CD4-positive, CD25-positive, alpha-beta regulatory T cell (primary cell): ENCODE results near the gene VSIG1. TPM values are rescaled to one million over a fixed set of nuclear protein-coding genes. Genes with fewer than 3 reads are reported as not detected.
A peak's percentile ranks its signal among the peaks of the same experiment; 100 is the strongest.

ENCODE experiments used
- ATAC-seq, 2 donors: fragments of 150-1000 bp; cut with Tn5 transposase; one replicate each; pipeline ENCODE4 v1.10.0; 2021; ENCODE audit warnings: low read depth in 2 of 2, moderate number of reproducible peaks in 2 of 2, moderate library complexity in 1 of 2
- DNase-seq, 3 donors: peaks; one replicate each; pipeline versions ENCODE4 v3.0.0 to v3.0.0-alpha.2; 2012 to 2022; ENCODE audit warnings: mixed read lengths in 1 of 3
- H3K27ac ChIP-seq: one replicate; pipeline ENCODE4 v1.7.0; 2013; ENCODE audit warnings: mild to moderate bottlenecking, low read length; ENCODE audit not compliant: insufficient read depth, poor library complexity, severe bottlenecking
- H3K27me3 ChIP-seq: one replicate; pipeline ENCODE4 v1.7.0; 2013; ENCODE audit warnings: low read length; ENCODE audit not compliant: control insufficient read depth, insufficient read depth
- H3K36me3 ChIP-seq: one replicate; pipeline ENCODE4 v1.7.0; 2013; ENCODE audit warnings: mild to moderate bottlenecking, low read length, moderate library complexity; ENCODE audit not compliant: control insufficient read depth, insufficient read depth
- H3K4me1 ChIP-seq: 2 replicates; pipeline ENCODE4 v1.7.0; 2013; ENCODE audit warnings: mild to moderate bottlenecking, low read length; ENCODE audit not compliant: insufficient read depth, control insufficient read depth, poor library complexity, severe bottlenecking
- H3K4me3 ChIP-seq: one replicate; pipeline ENCODE4 v1.7.0; 2013; ENCODE audit warnings: low read depth, mild to moderate bottlenecking, low read length, moderate library complexity
- H3K9me3 ChIP-seq, 2 experiments: 1 replicate in 1 of 2; 2 replicates in 1 of 2; pipeline ENCODE4 v1.7.0; 2013; ENCODE audit warnings: low read length in 2 of 2, mild to moderate bottlenecking in 1 of 2, moderate library complexity in 1 of 2; ENCODE audit not compliant: control insufficient read depth in 2 of 2
- H3K27ac Mint-ChIP-seq, 3 donors: one replicate each; pipeline ENCODE4 v1.8.0; 2020 to 2022; ENCODE audit warnings: mild to moderate bottlenecking in 3 of 3, mixed read lengths in 3 of 3, moderate library complexity in 2 of 3
- H3K27me3 Mint-ChIP-seq: one replicate; pipeline ENCODE4 v1.8.0; 2022; ENCODE audit warnings: mild to moderate bottlenecking, mixed read lengths
- H3K36me3 Mint-ChIP-seq: one replicate; pipeline ENCODE4 v1.8.0; 2020; ENCODE audit warnings: mixed read lengths
- H3K4me1 Mint-ChIP-seq, 4 donors: one replicate each; pipeline ENCODE4 v1.8.0; 2020 to 2022; ENCODE audit warnings: mixed read lengths in 4 of 4, mild to moderate bottlenecking in 1 of 4
- H3K4me3 Mint-ChIP-seq, 4 donors: one replicate each; pipeline ENCODE4 v1.8.0; 2020 to 2022; ENCODE audit warnings: mild to moderate bottlenecking in 4 of 4, mixed read lengths in 4 of 4, moderate library complexity in 3 of 4
- H3K9me3 Mint-ChIP-seq, 7 donors: one replicate each; pipeline ENCODE4 v1.8.0; 2020 to 2022; ENCODE audit warnings: mixed read lengths in 7 of 7, mild to moderate bottlenecking in 3 of 7, moderate library complexity in 2 of 7
- polyA plus RNA-seq, 4 donors: library from polyadenylated mRNA; unstranded; fragments of 300-500 nt; fragmentation: Illumina TruSeq; gene quantifications; one replicate each; pipeline ENCODE4 v1.2.3, GENCODE V29; 2021
- total RNA-seq: library from RNA; stranded (reverse); gene quantifications from one replicate; pipeline ENCODE4 v1.2.3, GENCODE V29; 2022

The VSIG1 gene
- total and polyA plus RNA-seq, 5 donors from 2014 or later, result 14.5 to 31.8 (median 17.6) TPM

GRCh38 chrX:108034725-108035124, 10.1 kb upstream of the VSIG1 start:
- DNase-seq (no peak), ATAC-seq (no peak)
- Histone ChIP-seq H3K27ac (no peak overlapping the region), H3K4me1 (no peaks in the 10 kb centered on the region), H3K9me3 (no peaks in the 10 kb centered on the region), H3K36me3 (no peaks in the 10 kb centered on the region), H3K4me3 (no peak overlapping the region), H3K27me3 (no peaks in the 10 kb centered on the region)
- Mint-ChIP-seq H3K4me3 (no peak overlapping the region), H3K9me3 (no peaks in the 10 kb centered on the region), H3K27ac (peak overlapping the region in 1 of 3 donors; percentile 82), H3K27me3 (no peaks in the 10 kb centered on the region), H3K4me1 (peaks cover 0 to 66% (median 34%) of the 10 kb centered on the region in 4 donors), H3K36me3 (peaks cover 6% of the 10 kb centered on the region)

- no peak overlapping the region for H3K27ac ChIP-seq
- Mint-ChIP-seq H3K4me1 (peaks cover 0 to 55% (median 29%) of the 10 kb centered on the region in 4 donors), H3K9me3 (no peaks in the 10 kb centered on the region), H3K36me3 (peaks cover 6% of the 10 kb centered on the region), H3K27ac (peak overlapping the region in 1 of 3 donors; percentile 38), H3K4me3 (no peak overlapping the region), H3K27me3 (no peaks in the 10 kb centered on the region)
- DNase-seq, result no peak
- no peaks in the 10 kb centered on the region for H3K9me3 ChIP-seq
- H3K4me1 ChIP-seq, result no peaks in the 10 kb centered on the region
- ATAC-seq, result no peak
- no peaks in the 10 kb centered on the region for H3K27me3 ChIP-seq
- H3K4me3 ChIP-seq, result no peak overlapping the region
- no peaks in the 10 kb centered on the region for H3K36me3 ChIP-seq
These were observed 8.4 kb upstream of the VSIG1 start for GRCh38 chrX:108036298-108036973.

- peaks cover 2% of the 10 kb centered on the region for H3K36me3 Mint-ChIP-seq
- H3K27me3 ChIP-seq, result no peaks in the 10 kb centered on the region
- peak overlapping the region in 1 of 3 donors; percentile 69 for H3K27ac Mint-ChIP-seq
- H3K27ac ChIP-seq, result no peak overlapping the region
- ATAC-seq (no peak), DNase-seq (no peak)
- H3K27me3 Mint-ChIP-seq, result no peaks in the 10 kb centered on the region
- no peak overlapping the region for H3K4me3 ChIP-seq
- no peaks in the 10 kb centered on the region for H3K36me3 ChIP-seq
- peaks cover 2 to 24% (median 9%) of the 10 kb centered on the region in 4 donors for H3K4me1 Mint-ChIP-seq
- no peaks in the 10 kb centered on the region for H3K9me3 Mint-ChIP-seq
- no peak overlapping the region for H3K4me3 Mint-ChIP-seq
- no peaks in the 10 kb centered on the region for H3K9me3 ChIP-seq
- H3K4me1 ChIP-seq, result no peaks in the 10 kb centered on the region
These were observed 4.8 kb downstream of the VSIG1 start for GRCh38 chrX:108049649-108050048.

- Mint-ChIP-seq H3K4me1 (peaks cover 0 to 20% (median 7%) of the 10 kb centered on the region in 4 donors), H3K4me3 (no peak overlapping the region), H3K27me3 (no peaks in the 10 kb centered on the region), H3K9me3 (no peaks in the 10 kb centered on the region), H3K27ac (peak overlapping the region in 1 of 3 donors; percentile 84), H3K36me3 (no peaks in the 10 kb centered on the region)
- Histone ChIP-seq H3K27me3 (no peaks in the 10 kb centered on the region), H3K4me3 (no peak overlapping the region), H3K36me3 (peaks cover 5% of the 10 kb centered on the region), H3K4me1 (no peaks in the 10 kb centered on the region), H3K9me3 (no peaks in the 10 kb centered on the region), H3K27ac (no peak overlapping the region)
- ATAC-seq (no peak), DNase-seq (no peak)
These were observed 8.4 kb downstream of the VSIG1 start for GRCh38 chrX:108053218-108053617.

- Mint-ChIP-seq H3K4me3 (no peak overlapping the region), H3K9me3 (no peaks in the 10 kb centered on the region), H3K27me3 (no peaks in the 10 kb centered on the region), H3K36me3 (no peaks in the 10 kb centered on the region), H3K4me1 (peaks cover 0 to 16% (median 7%) of the 10 kb centered on the region in 4 donors), H3K27ac (no peak overlapping the region)
- peaks cover 25% of the 10 kb centered on the region for H3K36me3 ChIP-seq
- H3K4me3 ChIP-seq, result no peak overlapping the region
- ATAC-seq, result no peak
- no peaks in the 10 kb centered on the region for H3K4me1 ChIP-seq
- H3K9me3 ChIP-seq, result no peaks in the 10 kb centered on the region
- H3K27ac ChIP-seq, result no peak overlapping the region
- no peaks in the 10 kb centered on the region for H3K27me3 ChIP-seq
- DNase-seq, result no peak
These were observed 10.7 kb downstream of the VSIG1 start for GRCh38 chrX:108055546-108055945.

- H3K4me3 Mint-ChIP-seq, result no peak overlapping the region
- H3K27ac Mint-ChIP-seq, result no peak overlapping the region
- Histone ChIP-seq H3K27me3 (no peaks in the 10 kb centered on the region), H3K9me3 (no peaks in the 10 kb centered on the region), H3K36me3 (peaks cover 42% of the 10 kb centered on the region), H3K4me1 (no peaks in the 10 kb centered on the region), H3K27ac (no peak overlapping the region), H3K4me3 (no peak overlapping the region)
- no peaks in the 10 kb centered on the region for H3K27me3 Mint-ChIP-seq
- peaks cover 0 to 6% (median 0%) of the 10 kb centered on the region in 4 donors for H3K4me1 Mint-ChIP-seq
- ATAC-seq (no peak), DNase-seq (no peak)
- peaks cover 5% of the 10 kb centered on the region for H3K36me3 Mint-ChIP-seq
- H3K9me3 Mint-ChIP-seq, result no peaks in the 10 kb centered on the region
These were observed 14.9 kb downstream of the VSIG1 start for GRCh38 chrX:108059801-108060200.

- no peaks in the 10 kb centered on the region for H3K9me3 ChIP-seq
- no peak overlapping the region for H3K4me3 ChIP-seq
- peaks cover 52% of the 10 kb centered on the region for H3K36me3 ChIP-seq
- H3K4me1 ChIP-seq, result no peaks in the 10 kb centered on the region
- H3K27me3 ChIP-seq, result no peaks in the 10 kb centered on the region
- H3K27ac Mint-ChIP-seq, result no peak overlapping the region
- peaks cover 0 to 2% (median 0%) of the 10 kb centered on the region in 4 donors for H3K4me1 Mint-ChIP-seq
- peaks cover 8% of the 10 kb centered on the region for H3K36me3 Mint-ChIP-seq
- no peak overlapping the region for H3K27ac ChIP-seq
- DNase-seq, result no peak
- H3K4me3 Mint-ChIP-seq, result no peak overlapping the region
- no peaks in the 10 kb centered on the region for H3K9me3 Mint-ChIP-seq
- no peak for ATAC-seq
- no peaks in the 10 kb centered on the region for H3K27me3 Mint-ChIP-seq
These were observed 19.1 kb downstream of the VSIG1 start for GRCh38 chrX:108064001-108064400.

GRCh38 chrX:108064613-108065012, 19.7 kb downstream of the VSIG1 start:
- H3K4me1 Mint-ChIP-seq, result peaks cover 0 to 4% (median 0%) of the 10 kb centered on the region in 4 donors
- ATAC-seq (no peak), DNase-seq (no peak)
- H3K27ac ChIP-seq, result peak overlapping the region; percentile 39
- no peak overlapping the region for H3K4me3 ChIP-seq
- H3K27me3 ChIP-seq, result no peaks in the 10 kb centered on the region
- H3K27me3 Mint-ChIP-seq, result no peaks in the 10 kb centered on the region
- H3K4me3 Mint-ChIP-seq, result no peak overlapping the region
- H3K4me1 ChIP-seq, result no peaks in the 10 kb centered on the region
- no peak overlapping the region for H3K27ac Mint-ChIP-seq
- peaks cover 46% of the 10 kb centered on the region for H3K36me3 ChIP-seq
- H3K9me3 Mint-ChIP-seq, result no peaks in the 10 kb centered on the region
- H3K9me3 ChIP-seq, result no peaks in the 10 kb centered on the region
- H3K36me3 Mint-ChIP-seq, result peaks cover 8% of the 10 kb centered on the region
